Urothelium cell line (cell line): ENCODE data around the gene MAPK8IP2.

Experiments
- DNase-seq: peaks from one replicate; pipeline ENCODE4 v3.0.0; 2011; ENCODE audit warnings: low spot score, mixed read lengths
- FAIRE-seq: peaks from 2 replicates; lab custom pipeline; 2011; peaks lifted over from hg19 to GRCh38; lab: Jason Lieb, UNC

MAPK8IP2 gene

GRCh38 chr22:50600538-50600937, at the start of gene MAPK8IP2:
TSS of gene MAPK8IP2 (plus strand) at chr22:50600793. CDS start at chr22:50600819, 26 bp downstream.
- DNase-seq, result no peak
- no peak for FAIRE-seq

- FAIRE-seq (no peak), DNase-seq (no peak)
Observed at GRCh38 chr22:50551160-50551752, 49.3 kb upstream of the MAPK8IP2 start.

GRCh38 chr22:50553310-50553709, 47.3 kb upstream of the MAPK8IP2 start:
- FAIRE-seq, result no peak
- no peak for DNase-seq

- FAIRE-seq (no peak), DNase-seq (no peak)
Observed at GRCh38 chr22:50556703-50557102, 43.9 kb upstream of the MAPK8IP2 start.

- DNase-seq (no peak), FAIRE-seq (no peak)
Observed at GRCh38 chr22:50560034-50560433, 40.6 kb upstream of the MAPK8IP2 start.

- no peak for DNase-seq
Observed at GRCh38 chr22:50561401-50562358, 38.9 kb upstream of the MAPK8IP2 start.

GRCh38 chr22:50562523-50563412, 37.8 kb upstream of the MAPK8IP2 start, which contains the start of gene SYCE3:
TSS of gene SYCE3 (minus strand) at chr22:50562919. CDS start at chr22:50556405, 6,514 bp downstream.
- FAIRE-seq, result peak; percentile 97
- DNase-seq, result peak; percentile 98

More at GRCh38 chr22:50561401-50562358, 38.9 kb upstream of the MAPK8IP2 start:
- FAIRE-seq, result peak; percentile 82

GRCh38 chr22:50563413-50564160, 37.0 kb upstream of the MAPK8IP2 start:
- no peak for FAIRE-seq
- no peak for DNase-seq

- no peak for DNase-seq
- FAIRE-seq, result no peak
Observed at GRCh38 chr22:50564289-50564688, 36.3 kb upstream of the MAPK8IP2 start.

GRCh38 chr22:50567721-50568252, 32.8 kb upstream of the MAPK8IP2 start:
- FAIRE-seq (no peak), DNase-seq (no peak)

- no peak for FAIRE-seq
Observed at GRCh38 chr22:50568626-50569025, 32.0 kb upstream of the MAPK8IP2 start.

GRCh38 chr22:50569041-50569459, 31.5 kb upstream of the MAPK8IP2 start:
- FAIRE-seq (no peak), DNase-seq (no peak)

More at GRCh38 chr22:50568626-50569025, 32.0 kb upstream of the MAPK8IP2 start:
- no peak for DNase-seq

GRCh38 chr22:50569896-50570535, 30.6 kb upstream of the MAPK8IP2 start:
- no peak for FAIRE-seq

GRCh38 chr22:50570861-50571260, 29.7 kb upstream of the MAPK8IP2 start:
- FAIRE-seq, result no peak

More at GRCh38 chr22:50569896-50570535, 30.6 kb upstream of the MAPK8IP2 start:
- DNase-seq, result no peak

GRCh38 chr22:50571264-50572175, 29.1 kb upstream of the MAPK8IP2 start:
- DNase-seq (no peak), FAIRE-seq (no peak)

More at GRCh38 chr22:50570861-50571260, 29.7 kb upstream of the MAPK8IP2 start:
- DNase-seq, result no peak

GRCh38 chr22:50572965-50573364, 27.6 kb upstream of the MAPK8IP2 start:
- FAIRE-seq, result no peak
- no peak for DNase-seq

- DNase-seq (no peak), FAIRE-seq (no peak)
Observed at GRCh38 chr22:50573491-50574382, 26.9 kb upstream of the MAPK8IP2 start.
